ENCODE measurements around the gene ANKRD23. TPM values are rescaled to one million over a fixed set of nuclear protein-coding genes. Genes with fewer than 3 reads are reported as not detected.

The ANKRD23 gene
- total RNA-seq, 4 donors from 2014 or later = 6.1 to 22.3 (median 7.2) TPM

DNA sequence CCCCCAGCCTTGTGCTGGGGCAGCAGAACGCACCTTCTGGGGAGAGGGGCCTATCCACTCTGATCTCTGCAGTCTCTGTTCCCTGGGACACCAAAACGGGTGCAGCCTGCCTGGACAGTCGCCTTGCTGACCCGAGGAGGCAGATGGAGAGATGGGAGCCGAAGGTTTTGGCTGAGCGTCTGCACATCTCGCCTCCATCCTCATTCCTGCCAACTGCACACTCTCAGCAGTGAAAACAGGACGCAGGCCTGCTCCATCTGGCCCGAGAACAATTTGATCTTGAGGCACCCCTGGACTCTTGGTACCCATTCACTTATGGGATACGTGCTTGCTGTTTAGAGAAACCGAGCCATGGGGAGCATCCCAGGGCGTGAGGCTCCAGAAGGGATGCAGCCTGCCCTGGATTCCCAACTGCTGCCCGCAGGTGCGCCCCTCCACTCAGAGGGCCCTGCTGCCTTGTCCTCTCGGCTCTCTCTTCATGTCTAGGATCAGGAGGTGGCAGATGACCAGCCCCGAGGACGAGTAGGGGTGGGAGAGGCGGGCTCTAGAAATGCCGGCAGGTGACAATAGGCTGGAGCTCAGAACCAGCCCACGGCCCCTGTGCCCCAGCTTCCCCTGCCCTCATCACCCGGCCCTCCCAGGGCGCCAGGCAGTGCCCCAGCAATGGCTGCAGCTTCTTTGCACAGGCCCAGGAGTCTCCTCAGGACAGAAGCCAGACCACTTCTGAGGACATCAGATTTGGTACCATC lies 35.1 kb upstream of the ANKRD23 start:
- Histone ChIP-seq H3K27ac (no peak overlapping the region), H3K4me1 (peaks cover 55% of the 10 kb centered on the region), H3K4me3 (no peak overlapping the region), H3K9me3 (no peaks in the 10 kb centered on the region), H3K36me3 (no peaks in the 10 kb centered on the region), H3K27me3 (no peaks in the 10 kb centered on the region)
- no peak for DNase-seq (ENCODE audit: low spot score in 2 of 2)
- TF ChIP-seq EP300 (IDR thresholded peaks at IDR 0.05) (no peak), POLR2A (IDR thresholded peaks at IDR 0.05) (no peak)
- TF ChIP-seq, protein P1, sequence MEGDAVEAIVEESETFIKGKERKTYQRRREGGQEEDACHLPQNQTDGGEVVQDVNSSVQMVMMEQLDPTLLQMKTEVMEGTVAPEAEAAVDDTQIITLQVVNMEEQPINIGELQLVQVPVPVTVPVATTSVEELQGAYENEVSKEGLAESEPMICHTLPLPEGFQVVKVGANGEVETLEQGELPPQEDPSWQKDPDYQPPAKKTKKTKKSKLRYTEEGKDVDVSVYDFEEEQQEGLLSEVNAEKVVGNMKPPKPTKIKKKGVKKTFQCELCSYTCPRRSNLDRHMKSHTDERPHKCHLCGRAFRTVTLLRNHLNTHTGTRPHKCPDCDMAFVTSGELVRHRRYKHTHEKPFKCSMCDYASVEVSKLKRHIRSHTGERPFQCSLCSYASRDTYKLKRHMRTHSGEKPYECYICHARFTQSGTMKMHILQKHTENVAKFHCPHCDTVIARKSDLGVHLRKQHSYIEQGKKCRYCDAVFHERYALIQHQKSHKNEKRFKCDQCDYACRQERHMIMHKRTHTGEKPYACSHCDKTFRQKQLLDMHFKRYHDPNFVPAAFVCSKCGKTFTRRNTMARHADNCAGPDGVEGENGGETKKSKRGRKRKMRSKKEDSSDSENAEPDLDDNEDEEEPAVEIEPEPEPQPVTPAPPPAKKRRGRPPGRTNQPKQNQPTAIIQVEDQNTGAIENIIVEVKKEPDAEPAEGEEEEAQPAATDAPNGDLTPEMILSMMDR (IDR thresholded peaks at IDR 0.05) = no peak
- 93% methylated on average over 10 of the region's 22 CpGs for WGBS

- no peak for DNase-seq (ENCODE audit: low spot score in 2 of 2)
- Histone ChIP-seq H3K27ac (no peak overlapping the region), H3K36me3 (no peaks in the 10 kb centered on the region), H3K4me1 (peaks cover 55% of the 10 kb centered on the region), H3K4me3 (no peak overlapping the region), H3K9me3 (no peaks in the 10 kb centered on the region), H3K27me3 (no peaks in the 10 kb centered on the region)
- WGBS = 70% methylated on average over 4 of the region's 7 CpGs
- TF ChIP-seq POLR2AphosphoS5 (IDR thresholded peaks at IDR 0.05) = no peak
Measured at GRCh38 chr2:96878171-96878570, 34.4 kb upstream of the ANKRD23 start.

DNA sequence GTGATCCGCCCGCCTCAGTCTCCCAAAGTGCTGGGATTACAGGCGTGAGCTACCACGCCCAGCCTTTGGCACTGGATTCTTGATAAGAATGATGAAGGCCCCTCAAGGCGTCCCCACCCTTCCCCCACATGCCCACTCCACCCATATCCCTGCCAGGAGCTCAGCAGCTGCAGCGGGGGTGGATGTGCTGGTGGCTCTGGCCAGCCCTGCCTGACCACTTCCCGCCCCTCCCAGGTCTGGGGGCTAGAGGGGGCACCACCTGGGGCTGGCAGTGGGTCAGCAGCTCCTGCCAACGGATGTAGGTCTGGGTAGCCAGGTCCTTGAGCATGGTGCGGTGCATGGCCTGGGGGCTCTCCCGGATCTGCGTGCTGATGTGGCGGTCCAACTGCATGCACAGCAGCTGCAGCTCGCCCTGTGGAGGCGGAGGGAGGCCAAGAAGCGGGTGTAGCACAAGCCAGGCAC lies 33.8 kb upstream of the ANKRD23 start:
- Histone ChIP-seq H3K36me3 (no peaks in the 10 kb centered on the region), H3K9me3 (no peaks in the 10 kb centered on the region), H3K27ac (no peak overlapping the region), H3K27me3 (no peaks in the 10 kb centered on the region), H3K4me3 (no peak overlapping the region), H3K4me1 (peaks cover 55% of the 10 kb centered on the region)
- DNase-seq (ENCODE audit: low spot score in 2 of 2) = no peak
- no peak for TF ChIP-seq EP300 (IDR thresholded peaks at IDR 0.05)
- TF ChIP-seq POLR2AphosphoS5 (IDR thresholded peaks at IDR 0.05) = no peak
- TF ChIP-seq, protein P1 (IDR thresholded peaks at IDR 0.05) = no peak
- no peak for TF ChIP-seq POLR2A (IDR thresholded peaks at IDR 0.05)
- 63% methylated on average over 15 of the region's 15 CpGs for WGBS

DNA sequence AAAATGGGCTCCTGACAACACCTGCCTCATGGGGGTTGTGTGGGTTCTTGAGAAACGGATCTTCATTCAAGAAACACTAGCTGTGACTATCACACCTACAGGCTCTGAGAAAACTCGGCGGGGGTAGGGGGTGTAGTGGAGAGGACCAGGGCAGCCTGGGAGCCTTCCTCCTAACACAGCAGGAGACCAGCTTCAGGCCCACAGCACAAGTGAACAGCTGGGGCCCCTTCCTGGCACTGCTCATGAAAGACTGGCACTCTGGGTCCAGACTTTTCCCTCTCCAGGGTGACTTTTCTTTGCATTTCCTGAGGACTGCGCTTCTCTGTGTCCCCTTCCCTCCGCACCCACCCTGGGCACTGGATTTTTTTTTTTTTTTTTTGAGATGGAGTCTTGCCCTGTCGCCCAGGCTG lies 33.2 kb upstream of the ANKRD23 start:
- H3K9me3 ChIP-seq = no peaks in the 10 kb centered on the region
- no peak overlapping the region for H3K4me3 ChIP-seq
- peaks cover 50% of the 10 kb centered on the region for H3K4me1 ChIP-seq
- H3K36me3 ChIP-seq = no peaks in the 10 kb centered on the region
- no peaks in the 10 kb centered on the region for H3K27me3 ChIP-seq
- WGBS = 82% methylated on average over 6 of the region's 6 CpGs
- H3K27ac ChIP-seq = no peak overlapping the region
- no peak for DNase-seq (ENCODE audit: low spot score in 2 of 2)
- TF ChIP-seq POLR2AphosphoS5 (IDR thresholded peaks at IDR 0.05) (no peak), EP300 (IDR thresholded peaks at IDR 0.05) (no peak), POLR2A (IDR thresholded peaks at IDR 0.05) (no peak)
- TF ChIP-seq, protein P1 (IDR thresholded peaks at IDR 0.05) = no peak

DNA sequence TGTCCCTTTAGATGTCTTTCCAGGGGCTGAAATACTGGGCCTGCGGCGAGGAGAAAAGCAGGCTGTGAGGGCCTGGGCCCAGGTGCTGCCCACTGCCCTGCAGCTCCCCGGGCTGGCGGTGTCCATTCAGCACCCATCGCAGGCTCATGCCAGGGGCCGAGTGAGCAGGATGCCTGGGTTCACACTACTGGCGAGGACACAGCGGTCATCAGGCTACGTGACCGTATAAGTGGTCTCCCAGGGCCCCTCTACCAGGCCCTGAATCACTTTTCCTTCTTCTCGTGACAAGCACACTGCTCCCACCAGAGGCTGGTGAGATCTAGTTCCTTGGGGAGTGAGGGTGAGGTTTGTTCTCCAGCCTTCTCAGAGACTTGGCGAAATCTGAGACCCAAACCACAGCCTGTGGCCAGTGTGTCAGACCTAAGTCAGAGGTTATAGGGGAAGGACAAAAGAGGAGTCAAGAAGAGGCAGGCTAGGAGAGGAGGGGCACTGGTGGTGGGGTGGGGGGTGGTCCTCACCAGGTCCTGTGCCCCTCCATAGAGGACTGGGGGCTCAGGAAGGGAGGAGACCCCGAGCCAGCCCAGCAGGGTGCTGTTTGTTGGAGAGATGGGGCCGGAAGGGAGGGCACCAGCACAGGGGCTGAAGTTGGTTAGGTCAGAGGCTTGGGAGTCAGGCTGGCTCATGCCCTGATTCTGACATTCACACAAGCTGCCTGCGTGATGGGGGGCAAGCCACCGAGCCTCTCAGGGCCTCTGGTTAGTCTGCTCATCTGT lies 32.6 kb upstream of the ANKRD23 start:
- H3K27ac ChIP-seq = peak overlapping the region; percentile 34
- no peaks in the 10 kb centered on the region for H3K27me3 ChIP-seq
- H3K4me3 ChIP-seq = no peak overlapping the region
- TF ChIP-seq EP300 (IDR thresholded peaks at IDR 0.05) = no peak
- TF ChIP-seq POLR2AphosphoS5 (IDR thresholded peaks at IDR 0.05) = no peak
- TF ChIP-seq, protein P1 (IDR thresholded peaks at IDR 0.05) = no peak
- no peak for TF ChIP-seq POLR2A (IDR thresholded peaks at IDR 0.05)
- DNase-seq (ENCODE audit: low spot score in 2 of 2) = no peak
- WGBS = 82% methylated on average over 5 of the region's 16 CpGs
- no peaks in the 10 kb centered on the region for H3K36me3 ChIP-seq
- peaks cover 44% of the 10 kb centered on the region for H3K4me1 ChIP-seq
- no peaks in the 10 kb centered on the region for H3K9me3 ChIP-seq
